ENCODE measurements around the gene TLX2. TPM values are rescaled to one million over a fixed set of nuclear protein-coding genes. Genes with fewer than 3 reads are reported as not detected.

The TLX2 gene
- total and polyA plus RNA-seq, 12 donors = not detected

GRCh38 chr2:74499940-74500577 is 14.2 kb upstream of the TLX2 start:
- ATAC-seq = no peak
- Histone ChIP-seq H3K27ac (no peak overlapping the region), H3K36me3 (peaks cover 0 to 8% (median 0%) of the 10 kb centered on the region in 9 donors), H3K4me1 (peaks cover 11 to 63% (median 48%) of the 10 kb centered on the region in 9 donors), H3K27me3 (peaks cover 9 to 74% (median 66%) of the 10 kb centered on the region in 7 donors), H3K4me3 (peak overlapping the region in 3 of 10 donors; percentile 34 to 42 (median 40)), H3K9me3 (no peaks in the 10 kb centered on the region)
- intact Hi-C loops (cut with DNase I) = loop anchor here in 3 of 10 donors (5.0 kb wide), 1 partner anchor 87 kb away; no protein-coding TSS in a partner anchor
- no peak for DNase-seq
- TF ChIP-seq CTCF (IDR thresholded peaks at IDR 0.05) = no peak
- 36 to 42% methylated on average over 15 of the region's 15 CpGs for WGBS, 2 donors

DNA sequence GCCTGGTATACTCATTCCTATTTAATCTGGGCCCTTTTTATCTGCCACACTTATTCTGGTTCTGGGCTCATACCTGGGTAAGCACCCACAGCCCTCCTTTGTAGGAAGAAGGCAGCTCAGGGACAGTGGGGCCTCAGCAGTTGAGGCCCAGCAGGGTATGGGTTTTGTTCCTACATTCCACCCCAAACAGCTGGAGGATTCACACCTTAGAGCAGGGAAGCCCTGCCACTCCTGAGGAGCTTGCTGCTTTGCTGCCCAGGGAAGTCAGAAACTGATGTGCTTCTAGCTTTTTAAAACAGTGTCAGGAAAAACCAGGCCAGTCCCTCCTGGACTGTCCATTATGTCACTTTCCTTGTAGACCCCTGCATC is 13.7 kb upstream of the TLX2 start:
- ATAC-seq (no peak), DNase-seq (no peak)
- H3K27ac ChIP-seq = no peak overlapping the region
- no peak overlapping the region for H3K4me3 ChIP-seq
- no peak for TF ChIP-seq CTCF (IDR thresholded peaks at IDR 0.05)
- intact Hi-C loops (cut with DNase I) = loop anchor here in 3 of 10 donors (5.0 kb wide), 1 partner anchor 87 kb away; no protein-coding TSS in a partner anchor
- H3K4me1 ChIP-seq = peaks cover 11 to 68% (median 53%) of the 10 kb centered on the region in 9 donors
- H3K27me3 ChIP-seq = peaks cover 9 to 74% (median 66%) of the 10 kb centered on the region in 7 donors
- H3K9me3 ChIP-seq = no peaks in the 10 kb centered on the region
- peaks cover 0 to 13% (median under 1%) of the 10 kb centered on the region in 9 donors for H3K36me3 ChIP-seq

GRCh38 chr2:74501335-74502071 is 12.7 kb upstream of the TLX2 start:
- no peak for TF ChIP-seq CTCF (IDR thresholded peaks at IDR 0.05)
- WGBS, 2 donors = 64 to 74% methylated on average over 18 of the region's 18 CpGs
- H3K9me3 ChIP-seq = no peaks in the 10 kb centered on the region
- ATAC-seq (no peak), DNase-seq (no peak)
- peaks cover 0 to 20% (median 3%) of the 10 kb centered on the region in 9 donors for H3K36me3 ChIP-seq
- H3K4me3 ChIP-seq = peak overlapping the region in 2 of 10 donors; percentile 68 to 85
- peaks cover 19 to 77% (median 63%) of the 10 kb centered on the region in 9 donors for H3K4me1 ChIP-seq
- peaks cover 9 to 74% (median 67%) of the 10 kb centered on the region in 7 donors for H3K27me3 ChIP-seq
- intact Hi-C loops (cut with DNase I) = loop anchor here in 4 of 10 donors (2.0 to 5.0 kb wide), 2 partner anchors 27 to 86 kb away; partner anchors contain the start of genes AUP1 (in 1 of the 4) and HTRA2 (in 1 of the 4)
- no peak overlapping the region for H3K27ac ChIP-seq

DNA sequence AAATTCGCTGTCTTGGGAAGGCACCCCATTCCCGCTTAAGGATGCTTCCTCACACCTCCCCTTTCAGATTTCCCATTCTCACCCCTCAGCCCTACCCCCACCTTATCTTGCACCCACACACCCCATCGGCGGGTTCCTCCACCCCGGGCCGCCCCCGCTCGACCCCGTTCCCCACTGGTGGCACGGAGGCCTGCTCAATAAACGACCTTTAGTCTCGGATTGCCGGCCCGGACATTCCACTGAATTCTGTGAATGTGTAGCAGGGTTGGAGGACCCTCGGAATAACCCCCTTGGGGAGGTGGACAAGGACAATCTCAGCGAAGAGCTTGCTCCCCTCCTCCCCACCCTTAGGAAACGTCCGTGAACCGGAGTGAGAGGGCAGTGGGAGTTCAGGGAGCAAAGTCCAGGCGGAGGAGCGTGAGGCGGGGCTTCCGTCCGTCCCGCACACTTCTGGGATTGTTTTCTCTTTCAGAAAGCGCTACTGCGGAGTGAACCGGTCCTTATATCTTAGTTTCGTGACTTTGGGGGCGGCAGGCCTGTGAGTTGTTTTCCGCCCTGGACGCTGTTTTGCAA is 12.0 kb upstream of the TLX2 start:
- H3K4me1 ChIP-seq = peaks cover 19 to 82% (median 65%) of the 10 kb centered on the region in 9 donors
- TF ChIP-seq CTCF (IDR thresholded peaks at IDR 0.05) = no peak
- H3K27ac ChIP-seq = peak overlapping the region in 9 of 10 donors; percentile 84 to 92 (median 87)
- DNase-seq (no peak), ATAC-seq (peak in 2 of 8 donors; percentile 20 to 27)
- H3K36me3 ChIP-seq = peaks cover 0 to 20% (median 3%) of the 10 kb centered on the region in 9 donors
- no peaks in the 10 kb centered on the region for H3K9me3 ChIP-seq
- intact Hi-C loops (cut with DNase I) = loop anchor here in 4 of 10 donors (2.0 to 5.0 kb wide), 2 partner anchors 27 to 85 kb away; partner anchors contain the start of genes AUP1 (in 1 of the 4) and HTRA2 (in 1 of the 4)
- peak overlapping the region; percentile 42 to 85 (median 67) for H3K4me3 ChIP-seq
- WGBS, 2 donors = 9 to 12% methylated on average over 32 of the region's 32 CpGs
- H3K27me3 ChIP-seq = peaks cover 9 to 67% (median 60%) of the 10 kb centered on the region in 7 donors

Measured in heart right ventricle (tissue), 16 donors.